HL-60 (cell line): ENCODE measurements around the gene MROH9.

Source experiments
- CTCF ChIP-seq: IDR thresholded peaks from one replicate; pipeline ENCODE4 v1.5.1; 2011; ENCODE audit warnings: low read length, control low read depth, inconsistent platforms; ENCODE audit not compliant: insufficient read depth
- GABPA ChIP-seq: IDR thresholded peaks from 2 replicates; pipeline ENCODE4 v1.6.1; 2012; ENCODE audit warnings: low read depth
- POLR2AphosphoS5 ChIP-seq: IDR thresholded peaks from 2 replicates; pipeline ENCODE4 v1.6.1; 2012; ENCODE audit warnings: low read depth
- REST ChIP-seq: IDR thresholded peaks from 2 replicates; pipeline ENCODE4 v1.6.1; 2012; ENCODE audit warnings: low read depth; ENCODE audit not compliant: insufficient replicate concordance
- SPI1 ChIP-seq: IDR thresholded peaks from 2 replicates; pipeline ENCODE4 v1.6.1; 2012; ENCODE audit warnings: low read depth, mild to moderate bottlenecking, borderline replicate concordance

- TF ChIP-seq CTCF (no peak), POLR2AphosphoS5 (no peak), REST (no peak), SPI1 (no peak), GABPA (no peak)
Measured at GRCh38 chr1:171038284-171038683, 103.0 kb downstream of the MROH9 start.
